HepG2 (cell line): ENCODE data around the gene DRC7. TPM values are rescaled to one million over a fixed set of nuclear protein-coding genes. Genes with fewer than 3 reads are reported as not detected.

Experiments
- FOXJ3 ChIP-seq: sonication (generic); formaldehyde crosslinking; IDR thresholded peaks from 2 replicates; pipeline ENCODE4 v1.4.0; 2020; ENCODE audit warnings: missing genetic modification reagents, mild to moderate bottlenecking, borderline replicate concordance
- MYNN ChIP-seq: sonication (generic); formaldehyde crosslinking; IDR thresholded peaks from 2 replicates; pipeline ENCODE4 v1.4.0; 2020; ENCODE audit warnings: mild to moderate bottlenecking, low read depth, missing genetic modification reagents
- NFATC3 ChIP-seq: sonication (generic); formaldehyde crosslinking; IDR thresholded peaks from 2 replicates; pipeline ENCODE4 v1.5.1; 2020; ENCODE audit warnings: mild to moderate bottlenecking, missing genetic modification reagents
- SATB2 ChIP-seq: sonication (generic); formaldehyde crosslinking; IDR thresholded peaks from 2 replicates; pipeline ENCODE4 v1.5.0; 2020; ENCODE audit warnings: missing genetic modification reagents
- SNAPC2 ChIP-seq: sonication (generic); formaldehyde crosslinking; IDR thresholded peaks from 2 replicates; pipeline ENCODE4 v1.8.1; 2022; ENCODE audit warnings: mild to moderate bottlenecking, missing genetic modification reagents
- ZNF30 ChIP-seq: sonication (generic); formaldehyde crosslinking; IDR thresholded peaks from 2 replicates; pipeline ENCODE4 v1.5.0; 2020; ENCODE audit warnings: mild to moderate bottlenecking, missing genetic modification reagents
- ZNF550 ChIP-seq: sonication (generic); formaldehyde crosslinking; IDR thresholded peaks from 2 replicates; pipeline ENCODE4 v1.4.0; 2020; ENCODE audit warnings: mild to moderate bottlenecking, missing genetic modification reagents, borderline replicate concordance
- polyA plus RNA-seq, 8 experiments: library from polyadenylated mRNA; depleted of rRNA in 3 of 8; stranded (reverse) in 7 of 8; unstranded in 1 of 8; fragments of >200 nt; fragmentation: Illumina TruSeq in 4 of 8; extraction: Trizol in 4 of 8; gene quantifications; 2 replicates each; pipeline versions ENCODE4 v1.2.1 to v1.2.3, GENCODE V29; 2011 to 2016; ENCODE audit warnings: low read depth in 4 of 8, missing spikeins in 1 of 8, mixed read lengths in 1 of 8; ENCODE audit not compliant: insufficient read depth in 1 of 8
- total RNA-seq, 5 experiments: library from RNA; depleted of rRNA; stranded (reverse); fragments of >200 nt; fragmentation: Illumina TruSeq; extraction: Trizol; gene quantifications; 2 replicates each; pipeline ENCODE4 v1.2.3, GENCODE V29; 2016; ENCODE audit warnings: low read depth in 1 of 5
- TF ChIP-seq, protein P1 (sequence below): sonication (generic); formaldehyde crosslinking; IDR thresholded peaks from 2 replicates; pipeline ENCODE4 v1.8.1; 2023; ENCODE audit warnings: mild to moderate bottlenecking, missing genetic modification reagents
- TF ChIP-seq, protein P2 (sequence below): sonication (generic); formaldehyde crosslinking; IDR thresholded peaks from 2 replicates; pipeline ENCODE4 v1.8.1; 2023; ENCODE audit warnings: mild to moderate bottlenecking, missing genetic modification reagents
- TF ChIP-seq, protein P3 (sequence below): sonication (generic); formaldehyde crosslinking; IDR thresholded peaks from 2 replicates; pipeline ENCODE4 v1.5.1; 2020; ENCODE audit warnings: missing genetic modification reagents, mild to moderate bottlenecking, borderline replicate concordance
- TF ChIP-seq, protein P4 (sequence below): sonication (generic); formaldehyde crosslinking; IDR thresholded peaks from 2 replicates; pipeline ENCODE4 v1.4.0; 2020; ENCODE audit warnings: mild to moderate bottlenecking, missing genetic modification reagents, borderline replicate concordance
- TF ChIP-seq, protein P5 (sequence below): sonication (generic); formaldehyde crosslinking; IDR thresholded peaks from 2 replicates; pipeline ENCODE4 v1.5.0; 2020; ENCODE audit warnings: missing genetic modification reagents
- TF ChIP-seq, protein P6 (sequence below): sonication (generic); formaldehyde crosslinking; IDR thresholded peaks from 2 replicates; pipeline ENCODE4 v1.4.0; 2020; ENCODE audit warnings: missing genetic modification reagents
- TF ChIP-seq, protein P7 (sequence below): sonication (generic); formaldehyde crosslinking; IDR thresholded peaks from 2 replicates; pipeline ENCODE4 v1.5.1; 2020; ENCODE audit warnings: missing genetic modification reagents, mild to moderate bottlenecking, borderline replicate concordance

Gene DRC7
- total and polyA plus RNA-seq, 2 of the 13 experiments (the other 11 are each of a cell fraction or from before 2014, with no cell fraction given): 2.7 to 3.4 TPM

DNA sequence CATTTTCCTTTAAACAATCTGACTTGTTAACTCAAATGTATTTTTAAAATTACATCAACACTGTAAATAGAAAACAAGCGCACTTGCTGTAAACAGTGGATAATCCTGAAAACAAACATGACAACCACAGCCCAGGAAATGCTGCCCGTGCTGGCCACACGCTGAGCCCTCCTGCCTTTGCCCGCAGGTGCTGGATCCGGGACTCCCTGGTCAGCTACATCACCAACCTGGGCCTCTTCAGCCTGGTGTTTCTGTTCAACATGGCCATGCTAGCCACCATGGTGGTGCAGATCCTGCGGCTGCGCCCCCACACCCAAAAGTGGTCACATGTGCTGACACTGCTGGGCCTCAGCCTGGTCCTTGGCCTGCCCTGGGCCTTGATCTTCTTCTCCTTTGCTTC is 33.1 kb upstream of the DRC7 start (continued):
- TF ChIP-seq, protein P1, sequence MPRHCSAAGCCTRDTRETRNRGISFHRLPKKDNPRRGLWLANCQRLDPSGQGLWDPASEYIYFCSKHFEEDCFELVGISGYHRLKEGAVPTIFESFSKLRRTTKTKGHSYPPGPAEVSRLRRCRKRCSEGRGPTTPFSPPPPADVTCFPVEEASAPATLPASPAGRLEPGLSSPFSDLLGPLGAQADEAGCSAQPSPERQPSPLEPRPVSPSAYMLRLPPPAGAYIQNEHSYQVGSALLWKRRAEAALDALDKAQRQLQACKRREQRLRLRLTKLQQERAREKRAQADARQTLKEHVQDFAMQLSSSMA (CRISPR knock-in tag): 0 out of 2 replicates have a peak, but pooled peaks have one; percentile 60
- TF ChIP-seq MYNN (no peak), SNAPC2 (CRISPR knock-in tag) (no peak), FOXJ3 (CRISPR knock-in tag) (peak; percentile 5; the same call in 1 of the 2 replicates), SATB2 (CRISPR knock-in tag) (no peak), NFATC3 (no peak), ZNF550 (CRISPR knock-in tag) (no peak), ZNF30 (CRISPR knock-in tag) (no peak)
- TF ChIP-seq, protein P2, sequence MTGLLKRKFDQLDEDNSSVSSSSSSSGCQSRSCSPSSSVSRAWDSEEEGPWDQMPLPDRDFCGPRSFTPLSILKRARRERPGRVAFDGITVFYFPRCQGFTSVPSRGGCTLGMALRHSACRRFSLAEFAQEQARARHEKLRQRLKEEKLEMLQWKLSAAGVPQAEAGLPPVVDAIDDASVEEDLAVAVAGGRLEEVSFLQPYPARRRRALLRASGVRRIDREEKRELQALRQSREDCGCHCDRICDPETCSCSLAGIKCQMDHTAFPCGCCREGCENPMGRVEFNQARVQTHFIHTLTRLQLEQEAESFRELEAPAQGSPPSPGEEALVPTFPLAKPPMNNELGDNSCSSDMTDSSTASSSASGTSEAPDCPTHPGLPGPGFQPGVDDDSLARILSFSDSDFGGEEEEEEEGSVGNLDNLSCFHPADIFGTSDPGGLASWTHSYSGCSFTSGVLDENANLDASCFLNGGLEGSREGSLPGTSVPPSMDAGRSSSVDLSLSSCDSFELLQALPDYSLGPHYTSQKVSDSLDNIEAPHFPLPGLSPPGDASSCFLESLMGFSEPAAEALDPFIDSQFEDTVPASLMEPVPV: 0 out of 2 replicates have a peak, but pooled peaks have one; percentile 31
- TF ChIP-seq, protein P3, sequence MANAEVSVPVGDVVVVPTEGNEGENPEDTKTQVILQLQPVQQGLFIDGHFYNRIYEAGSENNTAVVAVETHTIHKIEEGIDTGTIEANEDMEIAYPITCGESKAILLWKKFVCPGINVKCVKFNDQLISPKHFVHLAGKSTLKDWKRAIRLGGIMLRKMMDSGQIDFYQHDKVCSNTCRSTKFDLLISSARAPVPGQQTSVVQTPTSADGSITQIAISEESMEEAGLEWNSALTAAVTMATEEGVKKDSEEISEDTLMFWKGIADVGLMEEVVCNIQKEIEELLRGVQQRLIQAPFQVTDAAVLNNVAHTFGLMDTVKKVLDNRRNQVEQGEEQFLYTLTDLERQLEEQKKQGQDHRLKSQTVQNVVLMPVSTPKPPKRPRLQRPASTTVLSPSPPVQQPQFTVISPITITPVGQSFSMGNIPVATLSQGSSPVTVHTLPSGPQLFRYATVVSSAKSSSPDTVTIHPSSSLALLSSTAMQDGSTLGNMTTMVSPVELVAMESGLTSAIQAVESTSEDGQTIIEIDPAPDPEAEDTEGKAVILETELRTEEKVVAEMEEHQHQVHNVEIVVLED (CRISPR knock-in tag): no peak
- TF ChIP-seq, protein P4, sequence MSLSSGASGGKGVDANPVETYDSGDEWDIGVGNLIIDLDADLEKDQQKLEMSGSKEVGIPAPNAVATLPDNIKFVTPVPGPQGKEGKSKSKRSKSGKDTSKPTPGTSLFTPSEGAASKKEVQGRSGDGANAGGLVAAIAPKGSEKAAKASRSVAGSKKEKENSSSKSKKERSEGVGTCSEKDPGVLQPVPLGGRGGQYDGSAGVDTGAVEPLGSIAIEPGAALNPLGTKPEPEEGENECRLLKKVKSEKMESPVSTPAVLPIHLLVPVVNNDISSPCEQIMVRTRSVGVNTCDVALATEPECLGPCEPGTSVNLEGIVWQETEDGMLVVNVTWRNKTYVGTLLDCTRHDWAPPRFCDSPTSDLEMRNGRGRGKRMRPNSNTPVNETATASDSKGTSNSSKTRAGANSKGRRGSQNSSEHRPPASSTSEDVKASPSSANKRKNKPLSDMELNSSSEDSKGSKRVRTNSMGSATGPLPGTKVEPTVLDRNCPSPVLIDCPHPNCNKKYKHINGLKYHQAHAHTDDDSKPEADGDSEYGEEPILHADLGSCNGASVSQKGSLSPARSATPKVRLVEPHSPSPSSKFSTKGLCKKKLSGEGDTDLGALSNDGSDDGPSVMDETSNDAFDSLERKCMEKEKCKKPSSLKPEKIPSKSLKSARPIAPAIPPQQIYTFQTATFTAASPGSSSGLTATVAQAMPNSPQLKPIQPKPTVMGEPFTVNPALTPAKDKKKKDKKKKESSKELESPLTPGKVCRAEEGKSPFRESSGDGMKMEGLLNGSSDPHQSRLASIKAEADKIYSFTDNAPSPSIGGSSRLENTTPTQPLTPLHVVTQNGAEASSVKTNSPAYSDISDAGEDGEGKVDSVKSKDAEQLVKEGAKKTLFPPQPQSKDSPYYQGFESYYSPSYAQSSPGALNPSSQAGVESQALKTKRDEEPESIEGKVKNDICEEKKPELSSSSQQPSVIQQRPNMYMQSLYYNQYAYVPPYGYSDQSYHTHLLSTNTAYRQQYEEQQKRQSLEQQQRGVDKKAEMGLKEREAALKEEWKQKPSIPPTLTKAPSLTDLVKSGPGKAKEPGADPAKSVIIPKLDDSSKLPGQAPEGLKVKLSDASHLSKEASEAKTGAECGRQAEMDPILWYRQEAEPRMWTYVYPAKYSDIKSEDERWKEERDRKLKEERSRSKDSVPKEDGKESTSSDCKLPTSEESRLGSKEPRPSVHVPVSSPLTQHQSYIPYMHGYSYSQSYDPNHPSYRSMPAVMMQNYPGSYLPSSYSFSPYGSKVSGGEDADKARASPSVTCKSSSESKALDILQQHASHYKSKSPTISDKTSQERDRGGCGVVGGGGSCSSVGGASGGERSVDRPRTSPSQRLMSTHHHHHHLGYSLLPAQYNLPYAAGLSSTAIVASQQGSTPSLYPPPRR (CRISPR knock-in tag): no peak
- TF ChIP-seq, protein P5, sequence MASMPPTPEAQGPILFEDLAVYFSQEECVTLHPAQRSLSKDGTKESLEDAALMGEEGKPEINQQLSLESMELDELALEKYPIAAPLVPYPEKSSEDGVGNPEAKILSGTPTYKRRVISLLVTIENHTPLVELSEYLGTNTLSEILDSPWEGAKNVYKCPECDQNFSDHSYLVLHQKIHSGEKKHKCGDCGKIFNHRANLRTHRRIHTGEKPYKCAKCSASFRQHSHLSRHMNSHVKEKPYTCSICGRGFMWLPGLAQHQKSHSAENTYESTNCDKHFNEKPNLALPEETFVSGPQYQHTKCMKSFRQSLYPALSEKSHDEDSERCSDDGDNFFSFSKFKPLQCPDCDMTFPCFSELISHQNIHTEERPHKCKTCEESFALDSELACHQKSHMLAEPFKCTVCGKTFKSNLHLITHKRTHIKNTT (CRISPR knock-in tag): no peak
- TF ChIP-seq, protein P6, sequence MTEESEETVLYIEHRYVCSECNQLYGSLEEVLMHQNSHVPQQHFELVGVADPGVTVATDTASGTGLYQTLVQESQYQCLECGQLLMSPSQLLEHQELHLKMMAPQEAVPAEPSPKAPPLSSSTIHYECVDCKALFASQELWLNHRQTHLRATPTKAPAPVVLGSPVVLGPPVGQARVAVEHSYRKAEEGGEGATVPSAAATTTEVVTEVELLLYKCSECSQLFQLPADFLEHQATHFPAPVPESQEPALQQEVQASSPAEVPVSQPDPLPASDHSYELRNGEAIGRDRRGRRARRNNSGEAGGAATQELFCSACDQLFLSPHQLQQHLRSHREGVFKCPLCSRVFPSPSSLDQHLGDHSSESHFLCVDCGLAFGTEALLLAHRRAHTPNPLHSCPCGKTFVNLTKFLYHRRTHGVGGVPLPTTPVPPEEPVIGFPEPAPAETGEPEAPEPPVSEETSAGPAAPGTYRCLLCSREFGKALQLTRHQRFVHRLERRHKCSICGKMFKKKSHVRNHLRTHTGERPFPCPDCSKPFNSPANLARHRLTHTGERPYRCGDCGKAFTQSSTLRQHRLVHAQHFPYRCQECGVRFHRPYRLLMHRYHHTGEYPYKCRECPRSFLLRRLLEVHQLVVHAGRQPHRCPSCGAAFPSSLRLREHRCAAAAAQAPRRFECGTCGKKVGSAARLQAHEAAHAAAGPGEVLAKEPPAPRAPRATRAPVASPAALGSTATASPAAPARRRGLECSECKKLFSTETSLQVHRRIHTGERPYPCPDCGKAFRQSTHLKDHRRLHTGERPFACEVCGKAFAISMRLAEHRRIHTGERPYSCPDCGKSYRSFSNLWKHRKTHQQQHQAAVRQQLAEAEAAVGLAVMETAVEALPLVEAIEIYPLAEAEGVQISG: no peak
- TF ChIP-seq, protein P7, sequence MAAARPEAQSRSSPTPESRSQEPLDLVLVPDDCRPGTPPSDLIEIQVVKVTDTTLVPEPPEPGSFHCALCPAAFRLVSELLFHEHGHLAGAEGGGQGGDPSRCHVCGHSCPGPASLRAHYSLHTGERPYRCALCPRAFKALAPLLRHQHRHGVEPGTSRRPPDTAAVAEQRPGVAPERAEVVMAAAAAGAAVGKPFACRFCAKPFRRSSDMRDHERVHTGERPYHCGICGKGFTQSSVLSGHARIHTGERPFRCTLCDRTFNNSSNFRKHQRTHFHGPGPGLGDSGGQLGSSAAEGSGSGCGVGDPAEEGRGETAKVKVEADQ (CRISPR knock-in tag): no peak
